Mesothelial cell of epicardium (in vitro differentiated cells): ENCODE data around the gene CPEB4. TPM values are rescaled to one million over a fixed set of nuclear protein-coding genes. Genes with fewer than 3 reads are reported as not detected.

ENCODE experiments used
- DNase-seq, 2 experiments: peaks; one replicate each; pipeline ENCODE4 v3.0.0; 2021; ENCODE audit warnings: low spot score in 2 of 2; ENCODE audit not compliant: unreplicated experiment in 2 of 2
- H3K27ac Mint-ChIP-seq: 2 replicates; pipeline ENCODE4 v1.8.0; 2021; ENCODE audit warnings: mixed read lengths
- H3K27me3 Mint-ChIP-seq: 2 replicates; pipeline ENCODE4 v1.8.0; 2021; ENCODE audit warnings: low read depth, mixed read lengths
- H3K36me3 Mint-ChIP-seq: 2 replicates; pipeline ENCODE4 v1.8.0; 2021; ENCODE audit warnings: mixed read lengths
- H3K4me1 Mint-ChIP-seq: 2 replicates; pipeline ENCODE4 v1.8.0; 2021; ENCODE audit warnings: mixed read lengths
- H3K4me3 Mint-ChIP-seq: 2 replicates; pipeline ENCODE4 v1.8.0; 2021; ENCODE audit warnings: mild to moderate bottlenecking, moderate library complexity, mixed read lengths
- H3K9me3 Mint-ChIP-seq: 2 replicates; pipeline ENCODE4 v1.8.0; 2021; ENCODE audit warnings: mixed read lengths
- total RNA-seq: library from RNA; stranded (reverse); gene quantifications from 3 replicates; pipeline ENCODE4 v1.2.1, GENCODE V29; 2021
- TF ChIP-seq, protein P1 (sequence below): fragments of 200-600 bp; sonication (generic); IDR thresholded peaks from one replicate; pipeline ENCODE4 v1.5.0; 2021; ENCODE audit warnings: antibody characterized with exemption; ENCODE audit not compliant: unreplicated experiment

The CPEB4 gene
- total RNA-seq, 1 donor from 2014 or later = 15.3 TPM

DNA sequence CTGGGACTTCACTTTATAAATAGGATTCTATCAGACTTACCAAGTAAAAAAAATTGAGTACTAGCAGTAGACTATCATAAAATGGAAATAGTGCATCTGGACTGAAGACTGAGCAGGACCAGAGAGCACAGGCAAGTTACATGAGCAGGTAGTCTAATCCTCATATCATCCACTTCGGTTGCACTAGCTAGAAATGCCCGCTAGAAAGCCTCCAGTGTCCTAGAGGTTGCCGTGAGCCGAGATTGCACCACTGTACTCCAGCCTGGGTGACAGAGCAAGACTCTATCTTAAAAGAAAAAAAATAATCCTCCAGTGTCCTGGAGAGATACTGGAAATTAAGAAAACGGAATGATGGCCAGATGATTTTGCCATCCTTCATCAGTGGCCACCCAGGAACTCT, 120.8 kb downstream of the CPEB4 start:
- H3K36me3 Mint-ChIP-seq = no peaks in the 10 kb centered on the region
- H3K27ac Mint-ChIP-seq = no peak overlapping the region
- TF ChIP-seq, protein P1, sequence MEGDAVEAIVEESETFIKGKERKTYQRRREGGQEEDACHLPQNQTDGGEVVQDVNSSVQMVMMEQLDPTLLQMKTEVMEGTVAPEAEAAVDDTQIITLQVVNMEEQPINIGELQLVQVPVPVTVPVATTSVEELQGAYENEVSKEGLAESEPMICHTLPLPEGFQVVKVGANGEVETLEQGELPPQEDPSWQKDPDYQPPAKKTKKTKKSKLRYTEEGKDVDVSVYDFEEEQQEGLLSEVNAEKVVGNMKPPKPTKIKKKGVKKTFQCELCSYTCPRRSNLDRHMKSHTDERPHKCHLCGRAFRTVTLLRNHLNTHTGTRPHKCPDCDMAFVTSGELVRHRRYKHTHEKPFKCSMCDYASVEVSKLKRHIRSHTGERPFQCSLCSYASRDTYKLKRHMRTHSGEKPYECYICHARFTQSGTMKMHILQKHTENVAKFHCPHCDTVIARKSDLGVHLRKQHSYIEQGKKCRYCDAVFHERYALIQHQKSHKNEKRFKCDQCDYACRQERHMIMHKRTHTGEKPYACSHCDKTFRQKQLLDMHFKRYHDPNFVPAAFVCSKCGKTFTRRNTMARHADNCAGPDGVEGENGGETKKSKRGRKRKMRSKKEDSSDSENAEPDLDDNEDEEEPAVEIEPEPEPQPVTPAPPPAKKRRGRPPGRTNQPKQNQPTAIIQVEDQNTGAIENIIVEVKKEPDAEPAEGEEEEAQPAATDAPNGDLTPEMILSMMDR = no peak
- H3K4me1 Mint-ChIP-seq = no peaks in the 10 kb centered on the region
- no peak for DNase-seq
- peaks cover 16% of the 10 kb centered on the region for H3K9me3 Mint-ChIP-seq
- no peak overlapping the region for H3K4me3 Mint-ChIP-seq
- H3K27me3 Mint-ChIP-seq = peaks cover 10% of the 10 kb centered on the region

DNA sequence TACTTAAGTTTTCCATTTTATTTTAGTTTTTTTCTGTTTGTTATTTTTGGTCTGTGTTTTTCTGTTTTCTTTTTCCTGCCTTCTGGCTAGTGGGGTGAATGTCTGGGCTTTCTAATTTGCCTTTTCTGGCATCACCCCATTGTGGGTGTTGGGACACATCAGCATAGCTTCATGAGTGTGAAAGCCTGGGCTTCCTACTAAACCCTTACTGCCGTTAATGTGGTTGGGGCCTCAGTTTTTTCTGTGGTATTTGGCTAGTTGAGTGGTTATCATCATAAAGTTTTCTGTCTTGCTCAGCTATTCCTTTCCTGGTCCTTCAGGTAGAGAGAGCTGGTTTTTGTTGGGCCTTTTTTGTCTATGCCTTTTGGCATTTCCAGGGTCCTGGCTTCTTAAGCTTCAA, 122.2 kb downstream of the CPEB4 start:
- no peak overlapping the region for H3K27ac Mint-ChIP-seq
- peaks cover 16% of the 10 kb centered on the region for H3K9me3 Mint-ChIP-seq
- DNase-seq = no peak
- no peak overlapping the region for H3K4me3 Mint-ChIP-seq
- peaks cover 5% of the 10 kb centered on the region for H3K27me3 Mint-ChIP-seq
- no peaks in the 10 kb centered on the region for H3K36me3 Mint-ChIP-seq
- H3K4me1 Mint-ChIP-seq = no peaks in the 10 kb centered on the region
- TF ChIP-seq, protein P1 = no peak

DNA sequence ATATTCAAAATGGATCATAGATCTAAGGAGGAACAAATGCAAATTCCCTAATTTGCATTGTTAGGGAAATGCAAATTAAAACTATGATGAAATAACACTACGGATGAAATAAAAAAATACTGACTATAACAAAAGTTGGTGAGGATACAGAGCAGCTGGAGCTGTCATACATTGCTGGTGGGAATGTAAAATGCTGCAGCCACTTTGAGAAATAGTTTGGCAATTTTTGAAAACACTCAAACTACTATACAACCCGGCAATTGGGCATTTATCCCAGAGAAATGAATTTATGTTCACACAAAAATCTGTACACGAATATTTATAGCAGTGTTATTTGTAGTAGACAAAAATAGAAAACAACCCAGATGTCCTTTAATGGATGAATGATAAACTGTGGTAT, 123.3 kb downstream of the CPEB4 start:
- no peak overlapping the region for H3K27ac Mint-ChIP-seq
- TF ChIP-seq, protein P1 = no peak
- H3K27me3 Mint-ChIP-seq = peaks cover 4% of the 10 kb centered on the region
- H3K4me1 Mint-ChIP-seq = no peaks in the 10 kb centered on the region
- H3K9me3 Mint-ChIP-seq = peaks cover 16% of the 10 kb centered on the region
- no peak for DNase-seq
- H3K36me3 Mint-ChIP-seq = no peaks in the 10 kb centered on the region
- no peak overlapping the region for H3K4me3 Mint-ChIP-seq

Other genes with a start within 250 kb of the CPEB4 start
- not detected in 3 replicates for gene C5orf47, start 100.8 kb downstream of the CPEB4 start, total RNA-seq
- not detected in 3 replicates for gene NSG2, start 157.4 kb downstream of the CPEB4 start, total RNA-seq